ENCODE results near the gene PTPN2.

PTPN2 gene

GRCh38 chr18:12749121-12749520 is 134.9 kb downstream of the PTPN2 start:
- TF ChIP-seq, protein P1, sequence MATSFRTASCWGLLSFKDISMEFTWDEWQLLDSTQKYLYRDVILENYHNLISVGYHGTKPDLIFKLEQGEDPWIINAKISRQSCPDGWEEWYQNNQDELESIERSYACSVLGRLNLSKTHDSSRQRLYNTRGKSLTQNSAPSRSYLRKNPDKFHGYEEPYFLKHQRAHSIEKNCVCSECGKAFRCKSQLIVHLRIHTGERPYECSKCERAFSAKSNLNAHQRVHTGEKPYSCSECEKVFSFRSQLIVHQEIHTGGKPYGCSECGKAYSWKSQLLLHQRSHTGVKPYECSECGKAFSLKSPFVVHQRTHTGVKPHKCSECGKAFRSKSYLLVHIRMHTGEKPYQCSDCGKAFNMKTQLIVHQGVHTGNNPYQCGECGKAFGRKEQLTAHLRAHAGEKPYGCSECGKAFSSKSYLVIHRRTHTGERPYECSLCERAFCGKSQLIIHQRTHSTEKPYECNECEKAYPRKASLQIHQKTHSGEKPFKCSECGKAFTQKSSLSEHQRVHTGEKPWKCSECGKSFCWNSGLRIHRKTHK (tag by site-specific recombination; IDR thresholded peaks at IDR 0.05) = no peak
- no peak for TF ChIP-seq OVOL3 (tag by site-specific recombination; IDR thresholded peaks at IDR 0.05)
- TF ChIP-seq ZNF112 (tag by site-specific recombination; IDR thresholded peaks at IDR 0.05) = no peak
- TF ChIP-seq ZFP41 (tag by site-specific recombination; IDR thresholded peaks at IDR 0.05; ENCODE audit: borderline replicate concordance) = no peak
- TF ChIP-seq ZNF707 (tag by site-specific recombination; IDR thresholded peaks at IDR 0.05) = no peak
- TF ChIP-seq, protein P2, sequence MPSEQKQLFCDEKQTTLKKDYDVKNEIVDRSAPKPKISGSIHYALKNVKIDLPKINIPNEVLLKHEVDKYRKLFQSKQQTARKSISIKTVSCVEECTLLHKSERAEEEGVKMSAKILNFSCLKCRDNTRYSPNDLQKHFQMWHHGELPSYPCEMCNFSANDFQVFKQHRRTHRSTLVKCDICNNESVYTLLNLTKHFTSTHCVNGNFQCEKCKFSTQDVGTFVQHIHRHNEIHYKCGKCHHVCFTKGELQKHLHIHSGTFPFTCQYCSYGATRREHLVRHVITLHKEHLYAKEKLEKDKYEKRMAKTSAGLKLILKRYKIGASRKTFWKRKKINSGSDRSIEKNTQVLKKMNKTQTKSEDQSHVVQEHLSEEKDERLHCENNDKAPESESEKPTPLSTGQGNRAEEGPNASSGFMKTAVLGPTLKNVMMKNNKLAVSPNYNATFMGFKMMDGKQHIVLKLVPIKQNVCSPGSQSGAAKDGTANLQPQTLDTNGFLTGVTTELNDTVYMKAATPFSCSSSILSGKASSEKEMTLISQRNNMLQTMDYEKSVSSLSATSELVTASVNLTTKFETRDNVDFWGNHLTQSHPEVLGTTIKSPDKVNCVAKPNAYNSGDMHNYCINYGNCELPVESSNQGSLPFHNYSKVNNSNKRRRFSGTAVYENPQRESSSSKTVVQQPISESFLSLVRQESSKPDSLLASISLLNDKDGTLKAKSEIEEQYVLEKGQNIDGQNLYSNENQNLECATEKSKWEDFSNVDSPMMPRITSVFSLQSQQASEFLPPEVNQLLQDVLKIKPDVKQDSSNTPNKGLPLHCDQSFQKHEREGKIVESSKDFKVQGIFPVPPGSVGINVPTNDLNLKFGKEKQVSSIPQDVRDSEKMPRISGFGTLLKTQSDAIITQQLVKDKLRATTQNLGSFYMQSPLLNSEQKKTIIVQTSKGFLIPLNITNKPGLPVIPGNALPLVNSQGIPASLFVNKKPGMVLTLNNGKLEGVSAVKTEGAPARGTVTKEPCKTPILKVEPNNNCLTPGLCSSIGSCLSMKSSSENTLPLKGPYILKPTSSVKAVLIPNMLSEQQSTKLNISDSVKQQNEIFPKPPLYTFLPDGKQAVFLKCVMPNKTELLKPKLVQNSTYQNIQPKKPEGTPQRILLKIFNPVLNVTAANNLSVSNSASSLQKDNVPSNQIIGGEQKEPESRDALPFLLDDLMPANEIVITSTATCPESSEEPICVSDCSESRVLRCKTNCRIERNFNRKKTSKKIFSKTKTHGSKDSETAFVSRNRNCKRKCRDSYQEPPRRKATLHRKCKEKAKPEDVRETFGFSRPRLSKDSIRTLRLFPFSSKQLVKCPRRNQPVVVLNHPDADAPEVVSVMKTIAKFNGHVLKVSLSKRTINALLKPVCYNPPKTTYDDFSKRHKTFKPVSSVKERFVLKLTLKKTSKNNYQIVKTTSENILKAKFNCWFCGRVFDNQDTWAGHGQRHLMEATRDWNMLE (tag by site-specific recombination; conservative IDR thresholded peaks at IDR 0.05; ENCODE audit: low read depth) = no peak
- no peak for TF ChIP-seq ZNF560 (tag by site-specific recombination; IDR thresholded peaks at IDR 0.05; ENCODE audit: borderline replicate concordance)
- Histone ChIP-seq H3K4me3 (ENCODE audit: low read depth, low read length) (no peak overlapping the region), H3K27ac (ENCODE audit: extremely low read depth, low read depth, low read length) (no peak overlapping the region), H3K9me3 (ENCODE audit: control insufficient read depth, insufficient read depth, low read depth, low read length) (no peaks in the 10 kb centered on the region), H3K36me3 (ENCODE audit: control insufficient read depth in 2 of 2, insufficient read depth in 1 of 2, low read length in 2 of 2) (no peaks in the 10 kb centered on the region), H3K4me1 (ENCODE audit: control insufficient read depth, insufficient read depth, low read length) (no peaks in the 10 kb centered on the region)
- ChIA-PET CTCF (interaction anchor here (2.0 to 7.2 kb wide), 3 partner anchors 11 to 185 kb away, joined by 6 to 46 read pairs (median 11); no protein-coding TSS in a partner anchor), POLR2A (interaction anchor here (1.2 kb wide), 1 partner anchor 135 kb away, joined by 6 read pairs; the partner anchor contains the start of gene PTPN2)

- Histone ChIP-seq H3K4me3 (ENCODE audit: low read depth, low read length) (no peak overlapping the region), H3K36me3 (ENCODE audit: control insufficient read depth in 2 of 2, insufficient read depth in 1 of 2, low read length in 2 of 2) (no peaks in the 10 kb centered on the region), H3K9me3 (ENCODE audit: control insufficient read depth, insufficient read depth, low read depth, low read length) (no peaks in the 10 kb centered on the region), H3K4me1 (ENCODE audit: control insufficient read depth, insufficient read depth, low read length) (no peaks in the 10 kb centered on the region), H3K27ac (ENCODE audit: extremely low read depth, low read depth, low read length) (no peak overlapping the region)
- ChIA-PET CTCF (interaction anchor here (2.0 to 7.2 kb wide), 3 partner anchors 12 to 186 kb away, joined by 6 to 46 read pairs (median 11); no protein-coding TSS in a partner anchor), POLR2A (interaction anchor here (1.2 kb wide), 1 partner anchor 135 kb away, joined by 6 read pairs; the partner anchor contains the start of gene PTPN2)
- no peak for TF ChIP-seq ZBTB17 (tag by site-specific recombination; IDR thresholded peaks at IDR 0.05)
- TF ChIP-seq ZNF510 (tag by site-specific recombination; IDR thresholded peaks at IDR 0.05; ENCODE audit: insufficient replicate concordance) = no peak
- TF ChIP-seq ZNF350 (tag by site-specific recombination; IDR thresholded peaks at IDR 0.05) = no peak
- TF ChIP-seq ZNF433 (tag by site-specific recombination; IDR thresholded peaks at IDR 0.05; ENCODE audit: low read depth) = no peak
- TF ChIP-seq ZFP37 (tag by site-specific recombination; IDR thresholded peaks at IDR 0.05) = no peak
Observed at GRCh38 chr18:12748671-12749070, 135.4 kb downstream of the PTPN2 start.

DNA sequence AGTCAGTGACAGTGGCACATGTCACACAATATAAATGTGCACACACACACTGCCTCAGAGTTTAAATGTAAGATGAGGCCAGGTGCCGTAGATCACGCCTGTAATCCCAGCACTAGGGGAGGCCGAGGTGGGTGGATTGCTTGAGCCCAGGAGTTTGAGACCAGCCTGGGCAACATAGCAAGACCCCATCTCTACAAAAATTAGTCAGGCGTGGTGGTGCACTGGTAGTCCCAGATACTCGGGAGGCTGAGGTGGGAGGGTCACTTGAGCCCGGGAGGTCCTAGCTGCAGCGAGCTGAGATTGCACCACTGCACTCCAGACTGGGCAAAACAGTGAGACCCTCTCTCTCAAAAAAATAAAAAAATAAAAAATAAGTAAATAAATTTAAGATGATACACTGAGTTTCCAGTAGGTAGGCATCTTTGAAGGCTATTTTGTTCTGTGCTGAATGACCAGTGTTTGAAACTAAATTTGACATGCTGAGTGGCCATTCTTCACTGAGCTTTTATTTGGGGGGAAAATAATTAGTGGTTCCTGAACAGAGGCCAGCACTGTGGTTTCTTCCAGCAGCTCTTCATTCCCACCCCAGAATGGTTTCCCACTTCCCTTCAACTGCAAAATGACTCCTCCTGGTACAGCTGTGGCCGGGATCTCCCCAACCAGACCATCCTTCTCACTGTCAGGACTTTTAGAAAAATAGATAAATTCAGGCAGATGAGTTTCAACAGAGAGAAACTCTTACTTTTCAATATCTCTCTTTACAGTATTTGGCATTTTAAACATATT is 136.3 kb downstream of the PTPN2 start:
- no peaks in the 10 kb centered on the region for H3K36me3 ChIP-seq (ENCODE audit: control insufficient read depth in 2 of 2, insufficient read depth in 1 of 2, low read length in 2 of 2)
- TF ChIP-seq ZNF670 (tag by site-specific recombination; IDR thresholded peaks at IDR 0.05; ENCODE audit: low read depth) (no peak), ZNF121 (tag by site-specific recombination; IDR thresholded peaks at IDR 0.05) (peak; percentile 96)
- POLR2A ChIA-PET = no interaction called here
- no peaks in the 10 kb centered on the region for H3K4me1 ChIP-seq (ENCODE audit: control insufficient read depth, insufficient read depth, low read length)
- no peak overlapping the region for H3K27ac ChIP-seq (ENCODE audit: extremely low read depth, low read depth, low read length)
- no peak overlapping the region for H3K4me3 ChIP-seq (ENCODE audit: low read depth, low read length)
- no peaks in the 10 kb centered on the region for H3K9me3 ChIP-seq (ENCODE audit: control insufficient read depth, insufficient read depth, low read depth, low read length)
- CTCF ChIA-PET = interaction anchor here (2.0 to 7.2 kb wide), 3 partner anchors 13 to 186 kb away, joined by 6 to 46 read pairs (median 11); no protein-coding TSS in a partner anchor
